Spleen (tissue), 7 donors: Measurements from ENCODE around the gene FADS2.

Experiments
- CTCF ChIP-seq, 11 experiments: fragments of 200-600 bp in 7 of 11; fragments of 450-650 bp in 4 of 11; sonication (generic) in 4 of 11; IDR thresholded peaks in 8 of 11; conservative IDR thresholded peaks in 3 of 11; 1 replicate in 7 of 11; 2 replicates in 4 of 11; pipeline versions ENCODE4 v1.4.0 to v1.8.0; 2016 to 2021; ENCODE audit warnings: antibody characterized with exemption in 11 of 11, inconsistent platforms in 4 of 11, mild to moderate bottlenecking in 1 of 11
- POLR2A ChIP-seq, 3 donors: fragments of 450-650 bp; IDR thresholded peaks; one replicate each; pipeline ENCODE4 v1.5.1; 2017; ENCODE audit warnings: antibody characterized with exemption in 3 of 3, mild to moderate bottlenecking in 1 of 3
- donor health status: DM: no; HTN: no; CAD: no; lungs with moderate emphysema.
- donor health status: DM: no; HTN: no; CAD: no.
- donor health status: DM: no; HTN: no; CAD: no.

- no peak for TF ChIP-seq CTCF (IDR thresholded peaks at IDR 0.05 in 8 of 11, conservative IDR thresholded peaks at IDR 0.05 in 3 of 11)
- TF ChIP-seq POLR2A (IDR thresholded peaks at IDR 0.05), result no peak
Observed at GRCh38 chr11:61855939-61856680, 28.0 kb downstream of the FADS2 start.
